BJ (cell line): ENCODE measurements around the gene COX7A1. TPM values are rescaled to one million over a fixed set of nuclear protein-coding genes. Genes with fewer than 3 reads are reported as not detected.

Experiments
- CTCF ChIA-PET: fragments of 350-600 bp; formaldehyde crosslinking; extraction: SDS; loops from one replicate; lab custom pipeline; 2021; ENCODE audit warnings: antibody characterized with exemption, inconsistent platforms; lab: Yijun Ruan, JAX
- POLR2A ChIA-PET: fragments of 300-600 bp; sonication (Branson Sonifier 250); formaldehyde crosslinking; extraction: SDS; loops from one replicate; lab custom pipeline; 2021; ENCODE audit warnings: antibody characterized with exemption; lab: Charles Lee
- DNase-seq: peaks from one replicate; pipeline ENCODE4 v3.0.0-alpha.2; 2011; ENCODE audit warnings: low read depth
- H3K27me3 ChIP-seq: 2 replicates; pipeline ENCODE4 v1.6.0; 2011; ENCODE audit warnings: low read length; ENCODE audit not compliant: control insufficient read depth, insufficient read depth
- H3K36me3 ChIP-seq: 2 replicates; pipeline ENCODE4 v1.5.1; 2011; ENCODE audit warnings: low read length; ENCODE audit not compliant: control insufficient read depth, insufficient read depth
- H3K4me3 ChIP-seq: 2 replicates; pipeline ENCODE4 v1.5.1; 2011; ENCODE audit warnings: low read depth, mild to moderate bottlenecking, control low read depth, low read length
- polyA plus RNA-seq: library from polyadenylated mRNA; depleted of rRNA; stranded (reverse); fragments of >200 nt; gene quantifications from 2 replicates; pipeline ENCODE4 v1.2.3, GENCODE V29; 2011
- TF ChIP-seq, protein P1 (sequence below): IDR thresholded peaks from 2 replicates; pipeline ENCODE4 v1.5.1; 2011; ENCODE audit warnings: low read depth, mild to moderate bottlenecking, control low read depth, inconsistent platforms, low read length, moderate library complexity; ENCODE audit not compliant: insufficient read depth

Gene COX7A1
- polyA plus RNA-seq, 1 experiment: 569 TPM

DNA sequence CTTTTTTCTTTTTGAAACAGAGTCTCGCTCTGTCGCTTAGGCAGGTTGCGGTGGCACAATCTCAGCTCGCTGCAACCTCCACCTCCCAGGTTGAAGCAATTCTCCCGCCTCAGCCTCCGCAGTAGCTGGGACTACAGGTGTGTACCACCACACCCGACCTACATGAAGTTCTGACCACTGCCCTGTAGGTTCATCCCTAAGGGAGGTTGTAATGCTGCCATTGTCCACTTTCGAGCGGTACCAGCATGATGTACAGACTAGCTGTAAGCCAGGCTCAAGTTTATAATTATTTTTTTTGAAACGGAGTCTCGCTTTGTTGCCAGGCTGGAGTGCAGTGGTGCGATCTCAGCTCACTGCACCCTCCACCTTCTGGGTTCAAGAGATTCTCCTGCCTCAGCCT, 11.6 kb upstream of the COX7A1 start:
- CTCF ChIA-PET: interaction anchor here (0.6 to 3.8 kb wide), 3 partner anchors 9 to 214 kb away, joined by 4 to 12 read pairs (median 4); no protein-coding TSS in a partner anchor
- TF ChIP-seq, protein P1, sequence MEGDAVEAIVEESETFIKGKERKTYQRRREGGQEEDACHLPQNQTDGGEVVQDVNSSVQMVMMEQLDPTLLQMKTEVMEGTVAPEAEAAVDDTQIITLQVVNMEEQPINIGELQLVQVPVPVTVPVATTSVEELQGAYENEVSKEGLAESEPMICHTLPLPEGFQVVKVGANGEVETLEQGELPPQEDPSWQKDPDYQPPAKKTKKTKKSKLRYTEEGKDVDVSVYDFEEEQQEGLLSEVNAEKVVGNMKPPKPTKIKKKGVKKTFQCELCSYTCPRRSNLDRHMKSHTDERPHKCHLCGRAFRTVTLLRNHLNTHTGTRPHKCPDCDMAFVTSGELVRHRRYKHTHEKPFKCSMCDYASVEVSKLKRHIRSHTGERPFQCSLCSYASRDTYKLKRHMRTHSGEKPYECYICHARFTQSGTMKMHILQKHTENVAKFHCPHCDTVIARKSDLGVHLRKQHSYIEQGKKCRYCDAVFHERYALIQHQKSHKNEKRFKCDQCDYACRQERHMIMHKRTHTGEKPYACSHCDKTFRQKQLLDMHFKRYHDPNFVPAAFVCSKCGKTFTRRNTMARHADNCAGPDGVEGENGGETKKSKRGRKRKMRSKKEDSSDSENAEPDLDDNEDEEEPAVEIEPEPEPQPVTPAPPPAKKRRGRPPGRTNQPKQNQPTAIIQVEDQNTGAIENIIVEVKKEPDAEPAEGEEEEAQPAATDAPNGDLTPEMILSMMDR: no peak
- POLR2A ChIA-PET: no interaction called here
- H3K36me3 ChIP-seq: no peaks in the 10 kb centered on the region
- DNase-seq: no peak
- H3K4me3 ChIP-seq: no peak overlapping the region
- no peaks in the 10 kb centered on the region for H3K27me3 ChIP-seq

DNA sequence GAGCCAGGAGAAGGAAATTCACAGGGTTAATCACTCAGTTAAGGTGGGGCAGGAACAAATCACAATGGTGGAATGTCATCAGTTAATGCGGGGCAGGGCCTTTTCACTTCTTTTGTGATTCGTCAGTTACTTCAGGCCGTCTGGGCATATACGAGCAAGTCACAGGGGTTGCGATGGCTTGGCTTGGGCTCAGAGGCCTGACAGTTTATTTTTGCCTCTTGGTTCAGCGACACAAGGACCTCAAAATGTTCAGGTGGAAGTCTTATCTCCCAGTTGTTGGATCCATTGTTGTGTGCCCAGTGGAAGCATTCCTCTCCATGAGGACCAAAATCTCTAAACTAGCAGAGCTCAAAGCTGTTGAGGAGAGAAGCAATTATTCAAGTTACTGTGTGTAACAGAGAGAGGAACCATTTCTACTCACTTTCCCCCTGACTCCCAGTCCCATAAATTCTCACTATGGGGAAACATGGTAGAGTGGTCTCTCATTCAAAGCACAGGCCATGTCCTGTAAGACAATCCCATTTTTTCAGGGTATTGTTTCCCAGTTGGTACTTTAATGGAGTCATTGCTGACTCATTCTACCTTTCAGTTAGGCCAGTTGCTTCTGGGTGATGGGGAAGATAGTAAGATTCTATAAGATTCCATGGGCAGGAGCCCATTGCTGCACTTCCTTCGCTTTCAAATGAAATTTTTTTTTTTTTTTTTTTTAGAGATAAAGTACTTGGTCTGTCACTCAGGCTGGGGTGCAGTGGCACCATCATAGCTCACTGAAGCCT, 8.8 kb upstream of the COX7A1 start:
- ChIA-PET POLR2A (no interaction called here), CTCF (interaction anchor here (0.6 kb wide), 1 partner anchor 9 kb away, joined by 3 read pairs; no protein-coding TSS in a partner anchor)
- TF ChIP-seq, protein P1: no peak
- Histone ChIP-seq H3K27me3 (no peaks in the 10 kb centered on the region), H3K36me3 (no peaks in the 10 kb centered on the region), H3K4me3 (no peak overlapping the region)
- no peak for DNase-seq

DNA sequence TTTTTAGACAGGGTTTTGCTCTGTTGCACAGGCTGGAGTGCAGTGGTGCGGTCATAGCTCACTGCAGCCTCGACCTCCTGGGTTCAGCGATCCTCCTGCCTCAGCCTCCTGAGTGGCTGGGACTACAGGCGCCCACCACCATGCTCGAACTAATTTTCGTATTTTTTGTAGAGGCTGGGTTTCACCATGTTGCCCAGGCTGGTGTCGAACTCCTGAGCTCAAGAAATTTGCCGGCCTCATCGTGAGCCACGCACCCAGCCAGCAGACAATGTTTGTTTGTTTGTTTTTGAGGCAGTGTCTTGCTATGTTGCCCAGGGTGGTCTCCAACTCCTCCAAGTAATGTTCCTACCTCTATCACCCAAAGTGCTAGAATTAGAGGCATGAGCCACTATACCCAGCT, 879 bp upstream of the COX7A1 start:
- DNase-seq: no peak
- H3K36me3 ChIP-seq: peaks cover 9% of the 10 kb centered on the region
- ChIA-PET CTCF (interaction anchor here (1.1 to 2.4 kb wide), 3 partner anchors 17 to 92 kb away, joined by 3 to 16 read pairs (median 7); no protein-coding TSS in a partner anchor), POLR2A (interaction anchor here (0.6 kb wide), 1 partner anchor 61 kb away, joined by 7 read pairs; the partner anchor contains the start of gene ZNF565)
- no peak overlapping the region for H3K4me3 ChIP-seq
- no peaks in the 10 kb centered on the region for H3K27me3 ChIP-seq
- TF ChIP-seq, protein P1: no peak

DNA sequence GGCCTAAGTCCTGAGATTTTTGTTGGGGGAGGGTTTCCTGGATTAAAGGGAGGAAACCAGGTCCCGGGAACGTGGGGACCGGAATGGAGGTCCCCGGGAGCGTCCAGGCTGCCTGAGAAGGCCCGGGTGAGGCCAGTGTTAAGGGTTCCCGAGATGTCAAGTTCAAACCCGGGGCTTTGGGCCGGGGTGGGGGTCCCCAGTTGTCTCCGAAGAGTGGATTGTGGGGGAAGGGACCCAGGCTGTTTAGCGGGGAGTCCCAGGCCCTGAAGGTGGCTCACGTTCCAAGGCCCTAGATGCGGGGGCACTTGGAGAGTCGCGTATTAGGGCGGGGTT, 262 bp downstream of the COX7A1 start:
- no peak for DNase-seq
- Histone ChIP-seq H3K4me3 (peak overlapping the region; percentile 46), H3K27me3 (no peaks in the 10 kb centered on the region), H3K36me3 (peaks cover 11% of the 10 kb centered on the region)
- ChIA-PET POLR2A (interaction anchor here (0.6 kb wide), 1 partner anchor 37 kb away, joined by 3 read pairs; the partner anchor contains the start of gene POLR2I), CTCF (interaction anchor here (2.0 to 2.6 kb wide), 2 partner anchors 17 to 24 kb away, joined by 8 to 14 read pairs; no protein-coding TSS in a partner anchor)
- TF ChIP-seq, protein P1: no peak
